Body of pancreas (tissue), 4 donors: ENCODE data around the gene FKBP9. TPM values are rescaled to one million over a fixed set of nuclear protein-coding genes. Genes with fewer than 3 reads are reported as not detected.

ENCODE experiments used
- ATAC-seq: fragments of 150-250 bp; one replicate; pipeline ENCODE4 v1.9.1; 2016
- DNase-seq, 4 donors: peaks; one replicate each; pipeline ENCODE4 v3.0.0-alpha.2; 2019
- H3K27ac ChIP-seq, 4 donors: fragments of 200-600 bp; sonication (generic); 1 replicate in 3 of 4; 2 replicates in 1 of 4; pipeline versions ENCODE4 v1.5.1 to v1.6.1; 2016 to 2019; ENCODE audit warnings: mild to moderate bottlenecking in 1 of 4, mixed read lengths in 1 of 4, moderate library complexity in 1 of 4
- H3K27me3 ChIP-seq, 2 donors: fragments of 200-600 bp; sonication (generic); one replicate each; pipeline ENCODE4 v1.6.0; 2016; ENCODE audit warnings: mild to moderate bottlenecking in 1 of 2
- H3K36me3 ChIP-seq, 2 donors: fragments of 200-600 bp; sonication (generic); replicated peaks in 1 of 2; 2 replicates each; pipeline ENCODE4 v1.5.1; 2016; ENCODE audit warnings: low read depth in 2 of 2; ENCODE audit not compliant: insufficient read depth in 1 of 2
- H3K4me1 ChIP-seq: fragments of 200-600 bp; sonication (generic); one replicate; pipeline ENCODE4 v1.6.0; 2016
- H3K4me3 ChIP-seq, 2 donors: fragments of 200-600 bp; sonication (generic); 1 replicate in 1 of 2; 2 replicates in 1 of 2; pipeline ENCODE4 v1.5.1; 2016 to 2019
- H3K9me3 ChIP-seq, 3 donors: fragments of 200-600 bp; sonication (generic); 1 replicate in 2 of 3; 2 replicates in 1 of 3; pipeline ENCODE4 v1.5.1; 2016
- CTCF ChIP-seq, 7 experiments: fragments of 450-650 bp in 4 of 7; fragments of 200-600 bp in 3 of 7; sonication (generic) in 3 of 7; IDR thresholded peaks; one replicate each; pipeline ENCODE4 v1.5.1; 2016 to 2019; ENCODE audit warnings: antibody characterized with exemption in 7 of 7
- POLR2A ChIP-seq, 3 donors: fragments of 450-650 bp; IDR thresholded peaks; one replicate each; pipeline ENCODE4 v1.6.1; 2016; ENCODE audit warnings: antibody characterized with exemption in 3 of 3, mild to moderate bottlenecking in 2 of 3
- WGBS, 2 donors: methylation state at CpG; one replicate each; pipeline ENCODE4 v1.1.5; 2017; 5-methylcytosine and 5-hydroxymethylcytosine counted together
- intact Hi-C: fragments of 100-400 bp; cut with DNase I; formaldehyde crosslinking; loops from one replicate; pipeline ENCODE4 v1.15.1; 2023
- total RNA-seq, 2 donors: library from RNA; depleted of rRNA; stranded (reverse); fragments of >200 nt; gene quantifications; one replicate each; pipeline ENCODE4 v1.1.0, GENCODE V29; 2016

The FKBP9 gene
- total RNA-seq, 2 donors from 2014 or later: 70.8 to 253 TPM

GRCh38 chr7:32930378-32930777 lies 26.9 kb upstream of the FKBP9 start:
- ATAC-seq (no peak), DNase-seq (no peak)
- Histone ChIP-seq H3K4me1 (no peaks in the 10 kb centered on the region), H3K36me3 (peaks cover 0 to 4% of the 10 kb centered on the region in 2 donors), H3K27me3 (no peaks in the 10 kb centered on the region), H3K27ac (no peak overlapping the region), H3K4me3 (no peak overlapping the region), H3K9me3 (no peaks in the 10 kb centered on the region)
- no peak for TF ChIP-seq POLR2A (IDR thresholded peaks at IDR 0.05)
- no peak for TF ChIP-seq CTCF (IDR thresholded peaks at IDR 0.05)
- intact Hi-C loops: no loop called here
- 92 to 94% methylated on average over 2 to 7 of the region's 7 CpGs for WGBS, 2 donors

DNA sequence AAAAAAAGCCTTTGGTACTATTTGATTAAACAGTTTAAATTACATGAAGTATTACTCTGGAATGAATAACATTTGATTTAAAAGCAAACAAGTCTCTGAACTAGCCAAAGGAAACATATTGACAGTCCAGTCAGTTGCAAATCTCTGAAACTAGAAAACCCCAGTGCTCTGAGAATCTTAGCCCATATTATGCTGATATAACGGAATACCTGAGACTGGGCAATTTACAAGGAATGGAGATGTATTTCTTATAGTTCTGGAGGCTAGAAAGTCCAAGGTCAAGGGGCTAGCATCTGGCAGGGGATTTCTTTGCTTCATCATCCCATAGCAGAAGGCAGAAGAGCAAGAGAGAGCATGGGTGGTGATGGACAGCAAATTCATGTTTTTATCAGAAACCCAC lies 21.7 kb upstream of the FKBP9 start:
- Histone ChIP-seq H3K36me3 (peaks cover 0 to 2% of the 10 kb centered on the region in 2 donors), H3K4me3 (no peak overlapping the region), H3K27me3 (no peaks in the 10 kb centered on the region), H3K4me1 (peaks cover 13% of the 10 kb centered on the region), H3K27ac (no peak overlapping the region), H3K9me3 (no peaks in the 10 kb centered on the region)
- no peak for DNase-seq
- WGBS, 2 donors: 77 to 86% methylated on average over 1 of the region's 1 CpG
- TF ChIP-seq CTCF (IDR thresholded peaks at IDR 0.05): no peak
- TF ChIP-seq POLR2A (IDR thresholded peaks at IDR 0.05): no peak
- no peak for ATAC-seq
- intact Hi-C loops: loop anchor here (5.0 kb wide), 1 partner anchor 33 kb away; no protein-coding TSS in a partner anchor

DNA sequence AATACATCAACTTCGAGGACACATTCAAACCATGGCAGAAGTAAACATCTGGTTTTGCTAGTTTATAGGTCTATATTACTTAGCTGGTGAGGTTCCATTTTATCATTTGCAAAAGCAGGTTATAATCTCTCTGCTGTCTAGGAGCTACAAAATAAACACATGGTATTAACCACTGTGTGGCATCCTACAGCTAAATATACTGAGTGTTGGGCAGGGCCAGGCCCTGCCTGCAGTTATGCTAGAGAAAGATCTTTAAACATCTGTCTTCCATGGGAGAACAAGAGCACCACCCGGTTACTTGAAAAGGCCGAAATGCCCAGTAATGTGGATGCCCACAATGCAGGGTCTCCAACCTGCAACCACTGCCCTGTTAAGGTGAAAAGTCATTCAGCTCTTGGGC lies 20.6 kb upstream of the FKBP9 start:
- no peaks in the 10 kb centered on the region for H3K9me3 ChIP-seq
- peaks cover 25% of the 10 kb centered on the region for H3K4me1 ChIP-seq
- WGBS, 2 donors: 91 to 100% methylated on average over 3 of the region's 3 CpGs
- no peak overlapping the region for H3K27ac ChIP-seq
- ATAC-seq (no peak), DNase-seq (no peak)
- H3K27me3 ChIP-seq: no peaks in the 10 kb centered on the region
- H3K4me3 ChIP-seq: no peak overlapping the region
- TF ChIP-seq CTCF (IDR thresholded peaks at IDR 0.05) (no peak), POLR2A (IDR thresholded peaks at IDR 0.05) (no peak)
- intact Hi-C loops: loop anchor here (5.0 kb wide), 1 partner anchor 34 kb away; no protein-coding TSS in a partner anchor
- H3K36me3 ChIP-seq: peaks cover 0 to under 1% of the 10 kb centered on the region in 2 donors

- no peaks in the 10 kb centered on the region for H3K27me3 ChIP-seq
- no peak overlapping the region for H3K27ac ChIP-seq
- DNase-seq (peak; percentile 45 to 57 (median 54)), ATAC-seq (no peak)
- no peaks in the 10 kb centered on the region for H3K36me3 ChIP-seq
- no peaks in the 10 kb centered on the region for H3K9me3 ChIP-seq
- WGBS, 2 donors: 51 to 61% methylated on average over 5 to 10 of the region's 10 CpGs
- no peak overlapping the region for H3K4me3 ChIP-seq
- intact Hi-C loops: loop anchor here (5.0 kb wide), 1 partner anchor 35 kb away; no protein-coding TSS in a partner anchor
- no peak for TF ChIP-seq CTCF (IDR thresholded peaks at IDR 0.05)
- no peak for TF ChIP-seq POLR2A (IDR thresholded peaks at IDR 0.05)
- H3K4me1 ChIP-seq: peaks cover 28% of the 10 kb centered on the region
Observed at GRCh38 chr7:32937344-32938174, 19.7 kb upstream of the FKBP9 start.
